AG09319 (cell line): ENCODE data around the gene TMEM80.

Experiments used
- DNase-seq: peaks from one replicate; pipeline ENCODE4 v3.0.0-alpha.2; 2010; ENCODE audit warnings: low read depth; ENCODE audit errors: extremely low read depth
- CTCF ChIP-seq: IDR thresholded peaks from 2 replicates; pipeline ENCODE4 v1.5.1; 2011; ENCODE audit warnings: low read depth, mild to moderate bottlenecking, inconsistent platforms, low read length, moderate library complexity

TMEM80 gene

GRCh38 chr11:725624-726202 lies 30.1 kb downstream of the TMEM80 start:
- no peak for DNase-seq
- no peak for TF ChIP-seq CTCF

GRCh38 chr11:726278-727220 lies 30.9 kb downstream of the TMEM80 start:
- TF ChIP-seq CTCF, result no peak
- no peak for DNase-seq

- TF ChIP-seq CTCF, result no peak
- DNase-seq, result no peak
These were observed 31.7 kb downstream of the TMEM80 start for GRCh38 chr11:727281-727701.

GRCh38 chr11:727859-728748 lies 32.5 kb downstream of the TMEM80 start:
- peak; percentile 72 for DNase-seq
- TF ChIP-seq CTCF, result peak; percentile 100

GRCh38 chr11:728901-729491 lies 33.4 kb downstream of the TMEM80 start:
- TF ChIP-seq CTCF, result no peak
- no peak for DNase-seq

GRCh38 chr11:729492-730074 lies 34.0 kb downstream of the TMEM80 start:
- no peak for DNase-seq
- TF ChIP-seq CTCF, result no peak
